DMS153 (cell line): ENCODE results near the gene NMNAT1.
"Not testable (repeated sequence)": the region's sequence is repeated elsewhere in the genome, so short reads cannot be mapped to it uniquely, and the experiment has no call there.

Experiments
- DNase-seq: peaks from one replicate; lab custom pipeline; 2025; lab: John Stamatoyannopoulos, UW

NMNAT1 gene

GRCh38 chr1:9920606-9921005 lies 22.7 kb upstream of the NMNAT1 start:
- DNase-seq = no peak

- no peak for DNase-seq
These were observed 20.9 kb upstream of the NMNAT1 start for GRCh38 chr1:9922342-9922741.

DNA sequence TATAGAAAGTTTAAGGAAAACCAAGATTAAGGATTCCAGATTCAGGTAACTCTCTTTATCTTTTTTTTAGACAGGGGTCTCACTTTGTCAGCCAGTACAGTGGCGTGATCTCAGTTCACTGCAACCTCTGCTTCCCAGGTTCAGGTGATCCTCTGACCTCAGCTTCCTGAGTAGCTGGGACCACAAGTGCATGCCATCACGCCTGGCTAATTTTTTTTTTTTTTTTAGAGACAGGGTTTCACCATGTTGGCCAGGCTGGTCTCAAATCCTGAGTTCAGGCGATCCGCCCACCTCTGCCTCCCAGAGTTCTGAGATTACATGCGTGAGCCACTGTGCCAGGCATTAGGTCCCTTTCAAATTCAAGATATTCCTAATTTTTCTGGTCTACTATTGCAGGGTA lies 16.0 kb upstream of the NMNAT1 start:
- no peak for DNase-seq

DNA sequence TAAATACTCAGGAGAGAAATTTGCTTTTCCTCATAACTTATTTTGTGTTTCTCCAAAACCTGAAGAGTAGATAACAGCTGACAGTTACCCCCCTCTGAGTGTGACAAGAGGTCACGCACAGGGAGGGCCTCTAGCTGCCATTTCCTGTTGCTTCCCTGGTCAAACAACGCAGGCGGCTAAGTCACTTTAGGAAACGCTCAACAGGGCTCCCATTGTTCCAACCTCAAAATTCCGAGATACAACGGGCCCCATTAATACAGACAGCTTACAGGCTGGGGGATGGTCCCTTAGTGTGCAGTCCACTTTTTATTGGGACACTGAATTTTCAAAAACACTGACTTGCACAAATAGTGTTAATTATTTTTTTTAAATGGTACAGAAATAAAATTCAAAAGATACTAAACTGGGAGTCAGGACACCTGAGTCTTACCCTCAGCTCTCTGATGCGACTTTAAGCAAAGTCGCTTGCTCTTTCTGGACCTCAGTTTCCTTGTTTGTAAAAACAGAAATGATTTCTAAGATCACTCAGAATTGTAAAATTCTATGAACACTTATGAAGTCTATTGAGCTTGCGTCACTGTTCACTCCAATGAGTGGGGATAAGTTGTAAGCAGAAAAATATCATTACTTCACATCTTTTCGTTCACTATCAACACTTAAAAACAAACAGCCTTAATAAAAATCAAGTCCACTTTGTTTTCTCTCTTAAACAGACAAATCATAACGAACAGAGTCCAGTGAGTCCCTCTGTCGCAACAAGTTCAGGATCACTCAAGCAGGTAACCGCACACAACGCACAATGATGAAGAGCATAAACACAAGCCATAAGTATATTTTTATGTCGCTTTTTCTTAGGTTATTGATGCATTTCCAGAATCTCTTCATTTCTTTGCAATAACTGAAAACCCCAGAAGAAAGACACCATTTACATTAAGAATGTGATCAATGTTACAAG lies 13.6 kb upstream of the NMNAT1 start:
- DNase-seq = peak; percentile 44

DNA sequence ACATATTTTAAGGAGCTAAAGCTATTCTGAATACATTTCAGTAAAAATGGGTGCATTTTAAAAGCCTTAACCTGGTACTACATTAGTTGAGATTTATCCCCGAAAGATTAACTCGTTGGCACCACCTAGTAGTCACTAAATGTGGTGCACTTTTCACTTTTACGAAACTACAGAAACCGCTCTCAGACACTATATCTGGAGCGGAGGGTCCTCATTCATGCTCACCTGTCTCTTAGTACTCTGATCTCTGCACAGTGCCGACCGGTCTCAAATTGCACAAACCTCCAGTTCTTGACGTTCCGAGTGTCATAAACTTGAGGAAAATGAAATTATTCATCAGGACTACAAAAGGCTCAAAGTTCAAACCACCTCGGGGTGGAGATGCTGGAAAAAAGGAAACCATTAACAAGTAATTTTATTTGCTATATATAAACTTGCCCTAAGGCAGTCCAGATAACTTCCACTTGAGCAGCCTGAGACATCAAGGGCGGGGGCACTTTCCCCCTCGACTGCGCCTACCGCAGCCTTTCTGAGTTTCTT lies 806 bp upstream of the NMNAT1 start:
- peak; percentile 26 for DNase-seq

DNA sequence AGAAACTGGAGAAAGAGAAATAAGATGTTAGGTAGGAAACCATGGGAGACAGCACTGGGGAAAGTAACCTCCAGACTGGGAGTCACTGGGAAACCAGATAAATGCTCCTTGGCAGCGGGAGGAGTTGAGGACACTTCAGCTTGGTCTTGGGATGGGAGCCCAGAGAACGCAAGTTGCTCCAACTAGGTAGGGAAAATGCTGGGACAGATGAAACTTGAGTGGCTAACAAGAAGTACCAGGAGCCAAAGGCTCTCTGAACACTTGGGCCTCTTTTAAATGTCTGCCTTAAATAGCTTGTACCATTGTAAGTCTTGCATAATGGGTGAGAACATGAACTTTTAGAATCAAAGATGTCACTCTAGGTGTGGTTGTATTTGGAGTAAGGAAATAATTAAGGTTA lies 3.0 kb downstream of the NMNAT1 start:
- no peak for DNase-seq

DNA sequence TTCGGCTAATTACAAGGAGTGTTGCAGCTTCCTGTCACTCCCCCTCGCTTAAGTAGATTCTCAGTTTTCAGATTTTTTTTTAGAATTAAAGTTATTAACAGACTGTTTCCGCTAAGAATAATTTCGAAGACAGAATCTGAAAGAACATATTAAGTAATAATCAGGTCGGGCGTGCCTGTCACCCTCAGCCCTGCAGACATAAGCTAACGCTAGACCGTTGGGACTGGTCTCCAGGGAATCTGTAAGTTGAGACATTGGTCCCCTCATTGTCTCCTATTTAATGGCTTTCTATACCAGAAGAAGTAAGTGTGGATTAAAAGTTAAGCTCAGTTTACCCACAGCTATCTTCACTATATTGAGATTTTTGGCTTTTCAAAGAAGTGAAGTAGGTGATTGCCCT lies 14.5 kb downstream of the NMNAT1 start:
- no peak for DNase-seq

DNA sequence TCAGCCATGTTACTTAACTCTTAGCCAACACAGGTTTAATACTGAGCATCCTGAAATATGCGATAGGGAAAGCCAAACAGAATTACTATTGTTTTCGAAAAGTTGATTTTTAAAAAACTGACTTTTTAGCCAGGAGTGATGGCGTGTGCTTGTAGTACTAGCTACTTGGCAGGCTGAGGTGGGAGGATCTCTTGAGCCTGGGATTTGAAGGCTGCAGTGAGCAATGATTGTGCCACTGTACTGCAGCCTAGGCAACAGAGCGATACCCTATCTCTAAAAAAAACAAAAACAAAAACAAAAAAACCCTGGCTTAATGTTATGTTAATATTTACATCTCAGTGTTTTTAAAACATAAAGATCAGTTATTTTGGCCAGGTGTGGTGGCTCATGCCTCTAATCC lies 16.7 kb downstream of the NMNAT1 start:
- no peak for DNase-seq

- peak; percentile 81 for DNase-seq
These were observed 17.7 kb downstream of the NMNAT1 start for GRCh38 chr1:9960706-9961562.

- DNase-seq = no peak
These were observed 41.0 kb downstream of the NMNAT1 start for GRCh38 chr1:9984253-9984652.

DNA sequence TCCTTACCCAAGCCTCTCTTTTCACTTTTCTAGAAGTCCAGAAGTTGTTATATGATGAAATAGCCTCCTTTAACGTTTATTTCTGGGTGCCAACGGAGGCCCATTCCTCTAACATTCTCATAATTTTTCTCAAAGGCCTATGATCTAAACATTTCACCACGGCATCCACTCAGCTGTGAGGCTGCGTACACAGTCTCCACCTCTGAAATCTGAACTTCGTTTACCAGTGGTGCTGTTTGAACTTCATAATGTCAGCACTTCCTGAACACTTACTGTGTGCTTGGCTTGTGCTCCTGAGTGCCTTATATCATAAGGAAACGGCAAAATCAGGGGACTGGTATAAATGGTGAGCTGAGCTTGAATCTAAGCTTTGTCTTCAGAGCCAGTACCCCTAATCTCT lies 41.7 kb downstream of the NMNAT1 start:
- DNase-seq = no peak

- DNase-seq = no peak
These were observed 46.5 kb downstream of the NMNAT1 start for GRCh38 chr1:9989773-9990172.

DNA sequence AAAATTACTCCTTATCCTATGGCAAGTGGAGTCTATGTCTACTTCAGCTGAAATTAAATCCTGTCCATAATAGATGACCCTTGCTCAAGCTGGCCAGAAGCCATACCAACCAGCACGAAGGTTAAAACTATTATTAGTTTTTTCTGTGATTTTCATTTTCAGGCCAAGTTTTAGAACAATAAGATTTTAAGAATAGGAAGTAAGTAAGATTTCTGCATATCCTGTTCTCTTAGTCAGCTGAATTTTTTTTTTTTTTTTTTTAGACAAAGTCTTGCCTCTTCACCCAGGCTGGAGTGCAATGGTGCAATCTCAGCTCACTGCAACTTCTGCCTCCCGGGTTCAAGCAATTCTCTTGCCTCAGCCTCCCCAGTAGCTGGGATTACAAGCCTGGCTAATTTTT lies 47.7 kb downstream of the NMNAT1 start:
- DNase-seq = no peak

DNA sequence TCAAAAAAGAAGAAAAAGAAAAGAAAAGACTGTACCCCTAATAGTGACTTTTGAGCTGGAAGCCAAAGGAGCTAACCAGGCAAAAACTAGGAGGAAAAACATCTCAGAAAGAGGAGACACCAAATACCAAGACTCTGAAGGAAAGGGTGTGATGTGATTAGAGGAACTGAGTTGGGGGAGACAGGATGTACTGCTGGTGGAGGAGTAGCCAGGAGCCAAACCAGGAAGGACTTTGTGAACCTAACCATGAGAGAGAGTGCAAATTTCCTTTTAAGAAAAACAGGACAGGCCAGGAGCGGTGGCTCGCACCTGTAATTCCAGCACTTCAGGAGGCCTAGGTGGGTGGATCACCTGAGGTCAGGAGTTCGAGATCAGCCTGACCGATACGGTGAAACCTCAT lies 49.6 kb downstream of the NMNAT1 start:
- no peak for DNase-seq

DNA sequence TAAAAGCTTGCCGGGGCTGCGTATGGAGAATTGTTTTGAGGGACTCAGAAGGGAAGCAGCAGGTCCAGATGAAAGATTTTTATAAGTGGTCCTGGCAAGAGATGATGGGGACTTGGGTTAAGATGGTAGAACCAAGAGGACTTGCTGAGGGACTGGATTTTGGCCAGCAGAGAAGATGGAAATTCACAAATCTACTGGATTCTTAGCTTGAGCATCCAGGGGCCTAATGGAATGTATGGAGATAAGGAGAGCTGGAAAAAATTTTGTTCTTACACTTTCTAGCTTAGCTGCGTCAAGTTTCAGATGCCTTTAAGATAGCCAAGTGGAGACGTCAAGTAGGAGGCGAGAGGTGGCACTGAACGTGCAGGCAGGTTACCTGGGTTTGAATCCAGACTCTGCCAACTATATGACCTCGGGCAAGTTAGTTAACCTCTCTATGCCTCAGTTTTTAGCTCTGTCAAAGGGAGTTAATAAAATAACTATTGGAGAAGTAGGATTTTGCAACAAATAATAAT lies 50.3 kb downstream of the NMNAT1 start:
- no peak for DNase-seq

- no peak for DNase-seq
These were observed 53.6 kb downstream of the NMNAT1 start, which contains the start of gene RBP7 for GRCh38 chr1:9996624-9997582. Gene RBP7 (plus strand): TSS chr1:9997228. CDS start chr1:9997259, 31 bp downstream.

DNA sequence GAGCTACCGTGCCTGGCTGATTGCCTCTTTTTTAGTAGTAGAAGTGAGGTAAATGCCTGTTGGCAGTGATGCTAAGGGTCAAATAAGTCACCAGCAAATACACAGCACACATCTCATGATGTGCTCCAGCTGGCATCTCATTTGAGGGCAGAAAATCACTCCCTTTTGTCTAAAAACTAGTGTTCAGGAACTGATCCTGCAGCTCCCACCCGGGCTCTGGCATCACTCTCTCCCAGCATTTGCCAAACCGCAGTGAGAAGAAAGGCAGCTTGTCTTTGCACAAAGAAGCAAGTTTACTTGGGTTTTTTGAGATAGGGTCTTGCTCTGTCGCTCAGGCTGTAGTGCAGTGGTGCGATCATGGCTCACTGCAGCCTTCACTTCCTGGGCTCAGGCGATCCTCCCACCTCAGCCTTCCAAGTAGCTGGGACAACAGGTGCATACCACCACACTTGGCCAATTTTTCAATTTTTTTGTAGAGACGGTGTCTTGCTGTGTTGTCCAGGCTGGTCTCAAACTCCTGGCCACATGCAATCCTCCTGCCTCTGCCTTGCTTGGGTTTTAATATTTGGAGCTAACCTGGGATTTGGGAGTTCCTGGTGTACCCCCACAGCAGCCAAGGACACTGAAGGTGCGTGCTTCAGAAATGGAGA lies 57.9 kb downstream of the NMNAT1 start:
- DNase-seq = no peak

DNA sequence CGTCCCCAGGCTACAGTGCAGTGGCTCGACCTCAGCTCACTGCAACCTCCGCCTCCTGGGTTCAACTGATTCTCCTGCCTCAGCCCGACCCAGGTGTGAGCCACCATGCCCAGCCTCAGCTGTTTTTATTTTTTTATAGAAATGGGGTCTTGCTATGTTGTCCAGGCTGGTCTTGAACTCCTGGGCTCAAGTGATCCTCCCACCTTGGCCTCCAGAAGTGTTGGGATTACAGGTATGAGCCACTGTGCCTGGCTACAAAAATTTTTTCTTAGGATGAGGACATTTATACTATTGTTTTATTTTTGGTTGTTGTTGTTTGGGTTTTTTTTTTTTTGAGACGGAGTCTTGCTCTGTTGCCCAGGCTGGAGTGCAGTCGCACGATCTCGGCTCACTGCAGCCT lies 62.0 kb downstream of the NMNAT1 start:
- not testable (repeated sequence) for DNase-seq

- DNase-seq = no peak
These were observed 63.9 kb downstream of the NMNAT1 start for GRCh38 chr1:10007169-10007568.

DNA sequence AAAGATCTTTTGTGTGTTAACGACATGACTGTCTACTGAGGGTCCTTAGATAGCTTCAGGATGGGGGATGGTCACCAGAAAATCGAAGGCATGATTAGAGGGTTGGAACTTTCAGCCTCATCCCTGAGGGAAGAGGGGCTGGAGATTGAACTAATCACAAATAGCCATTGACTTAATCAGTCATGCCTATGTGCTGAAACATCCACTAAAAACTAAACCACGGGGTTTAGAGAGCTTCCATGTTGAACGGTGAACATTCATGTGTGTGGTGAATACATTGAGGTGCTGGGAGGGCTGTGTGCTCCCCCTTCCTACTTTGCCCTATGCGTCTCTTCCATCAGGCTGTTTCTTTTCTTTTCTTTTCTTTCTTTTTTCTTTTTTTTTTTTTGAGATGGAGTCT lies 70.7 kb downstream of the NMNAT1 start:
- no peak for DNase-seq

DNA sequence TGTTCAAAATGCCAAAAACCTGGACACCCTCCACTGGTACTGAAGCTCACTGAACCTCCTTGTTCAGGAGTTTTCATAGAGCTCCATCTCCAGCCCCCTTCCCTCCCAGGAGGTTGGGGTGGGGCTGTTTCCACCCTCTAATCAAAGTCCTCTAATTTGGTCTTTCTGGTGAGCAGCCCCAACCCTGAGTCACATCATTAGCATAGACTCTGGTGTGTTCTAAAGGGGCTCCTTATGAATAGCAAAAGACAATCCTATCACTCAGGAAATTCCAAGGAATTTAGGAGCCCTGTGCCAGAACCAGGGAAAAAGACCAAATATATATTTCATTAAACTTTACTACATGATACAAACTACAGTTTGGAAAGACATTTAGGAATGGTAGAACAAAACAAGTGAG lies 76.3 kb downstream of the NMNAT1 start:
- no peak for DNase-seq
